Measurements from ENCODE around the gene CNTN2. TPM values are rescaled to one million over a fixed set of nuclear protein-coding genes. Genes with fewer than 3 reads are reported as not detected.

CNTN2 gene
- total RNA-seq, 2 donors from 2014 or later: 0.13 TPM; not detected in 1

GRCh38 chr1:205091043-205091740, 48.2 kb downstream of the CNTN2 start:
- Histone ChIP-seq H3K9me3 (ENCODE audit: control insufficient read depth, low read length) (no peaks in the 10 kb centered on the region), H3K27ac (ENCODE audit: low read depth, low read length) (no peak overlapping the region), H3K36me3 (ENCODE audit: control insufficient read depth, insufficient read depth, low read length) (peaks cover 87% of the 10 kb centered on the region), H3K27me3 (ENCODE audit: control insufficient read depth, insufficient read depth, low read length, poor library complexity, severe bottlenecking) (no peaks in the 10 kb centered on the region), H3K4me1 (ENCODE audit: control insufficient read depth, insufficient read depth, low read length) (no peaks in the 10 kb centered on the region), H3K4me3 (ENCODE audit: low read length) (no peak overlapping the region), H3K9ac (ENCODE audit: extremely low read depth, low read length, poor library complexity, severe bottlenecking) (no peak overlapping the region)
- Mint-ChIP-seq H3K4me1 (no peaks in the 10 kb centered on the region), H3K9me3 (no peaks in the 10 kb centered on the region), H3K36me3 (ENCODE audit: low read depth) (peaks cover 55% of the 10 kb centered on the region), H3K27me3 (ENCODE audit: insufficient read depth) (no peaks in the 10 kb centered on the region), H3K27ac (no peak overlapping the region), H3K4me3 (no peak overlapping the region)
- no peak for DNase-seq
- no peak for TF ChIP-seq CTCF (conservative IDR thresholded peaks at IDR 0.05)
- 83 to 95% methylated on average over 3 to 4 of the region's 4 CpGs for WGBS, 2 experiments (ENCODE audit: insufficient coverage in 1 of 2, insufficient read length in 1 of 2)

- no peak overlapping the region for H3K4me3 Mint-ChIP-seq
- Histone ChIP-seq H3K9ac (ENCODE audit: extremely low read depth, low read length, poor library complexity, severe bottlenecking) (no peak overlapping the region), H3K27ac (ENCODE audit: low read depth, low read length) (no peak overlapping the region), H3K36me3 (ENCODE audit: control insufficient read depth, insufficient read depth, low read length) (peaks cover 93% of the 10 kb centered on the region), H3K4me3 (ENCODE audit: low read length) (no peak overlapping the region), H3K4me1 (ENCODE audit: control insufficient read depth, insufficient read depth, low read length) (no peaks in the 10 kb centered on the region), H3K9me3 (ENCODE audit: control insufficient read depth, low read length) (no peaks in the 10 kb centered on the region), H3K27me3 (ENCODE audit: control insufficient read depth, insufficient read depth, low read length, poor library complexity, severe bottlenecking) (no peaks in the 10 kb centered on the region)
- H3K9me3 Mint-ChIP-seq: no peaks in the 10 kb centered on the region
- H3K36me3 Mint-ChIP-seq (ENCODE audit: low read depth): peaks cover 67% of the 10 kb centered on the region
- no peak overlapping the region for H3K27ac Mint-ChIP-seq
- no peak for DNase-seq
- no peak for TF ChIP-seq CTCF (conservative IDR thresholded peaks at IDR 0.05)
- H3K4me1 Mint-ChIP-seq: no peaks in the 10 kb centered on the region
- no peaks in the 10 kb centered on the region for H3K27me3 Mint-ChIP-seq (ENCODE audit: insufficient read depth)
Measured at GRCh38 chr1:205095422-205095821, 52.4 kb downstream of the CNTN2 start.

- Histone ChIP-seq H3K27ac (ENCODE audit: low read depth, low read length) (no peak overlapping the region), H3K4me1 (ENCODE audit: control insufficient read depth, insufficient read depth, low read length) (no peaks in the 10 kb centered on the region), H3K36me3 (ENCODE audit: control insufficient read depth, insufficient read depth, low read length) (peaks cover 93% of the 10 kb centered on the region), H3K4me3 (ENCODE audit: low read length) (no peak overlapping the region), H3K9me3 (ENCODE audit: control insufficient read depth, low read length) (no peaks in the 10 kb centered on the region), H3K9ac (ENCODE audit: extremely low read depth, low read length, poor library complexity, severe bottlenecking) (no peak overlapping the region), H3K27me3 (ENCODE audit: control insufficient read depth, insufficient read depth, low read length, poor library complexity, severe bottlenecking) (no peaks in the 10 kb centered on the region)
- no peak overlapping the region for H3K4me3 Mint-ChIP-seq
- H3K9me3 Mint-ChIP-seq: no peaks in the 10 kb centered on the region
- H3K27ac Mint-ChIP-seq: no peak overlapping the region
- TF ChIP-seq CTCF (conservative IDR thresholded peaks at IDR 0.05): no peak
- no peaks in the 10 kb centered on the region for H3K27me3 Mint-ChIP-seq (ENCODE audit: insufficient read depth)
- peaks cover 80% of the 10 kb centered on the region for H3K36me3 Mint-ChIP-seq (ENCODE audit: low read depth)
- DNase-seq: no peak
- no peaks in the 10 kb centered on the region for H3K4me1 Mint-ChIP-seq
Measured at GRCh38 chr1:205098242-205098641, 55.2 kb downstream of the CNTN2 start.

All from endodermal cell (in vitro differentiated cells).